Mesenchymal stem cell (in vitro differentiated cells and primary cell): ENCODE results near the gene CH25H. TPM values are rescaled to one million over a fixed set of nuclear protein-coding genes. Genes with fewer than 3 reads are reported as not detected.
A peak's percentile ranks its signal among the peaks of the same experiment; 100 is the strongest.
"Not testable (repeated sequence)": the region's sequence is repeated elsewhere in the genome, so short reads cannot be mapped to it uniquely, and the experiment has no call there.

Experiments
- DNase-seq: peaks from one replicate; pipeline ENCODE4 v3.0.0-alpha.2; 2013
- H2AFZ ChIP-seq: one replicate; pipeline ENCODE4 v1.6.1; 2013; ENCODE audit warnings: low read depth, mild to moderate bottlenecking, control low read depth, inconsistent platforms, low read length, moderate library complexity
- H2AK5ac ChIP-seq: 2 replicates; pipeline ENCODE4 v1.6.1; 2013; ENCODE audit warnings: low read length, moderate library complexity, mild to moderate bottlenecking, inconsistent platforms; ENCODE audit not compliant: severe bottlenecking
- H2BK120ac ChIP-seq: one replicate; pipeline ENCODE4 v1.6.1; 2013; ENCODE audit warnings: low read depth, mild to moderate bottlenecking, inconsistent platforms, low read length, moderate library complexity
- H2BK12ac ChIP-seq, 2 experiments: one replicate each; pipeline ENCODE4 v1.6.1; 2013; ENCODE audit warnings: inconsistent platforms in 2 of 2, low read length in 2 of 2, mild to moderate bottlenecking in 2 of 2, moderate library complexity in 2 of 2, control low read depth in 1 of 2
- H2BK15ac ChIP-seq: one replicate; pipeline ENCODE4 v1.6.1; 2013; ENCODE audit warnings: mild to moderate bottlenecking, low read depth, inconsistent platforms; ENCODE audit not compliant: poor library complexity, severe bottlenecking
- H2BK5ac ChIP-seq: 2 replicates; pipeline ENCODE4 v1.6.1; 2013; ENCODE audit warnings: low read depth, mild to moderate bottlenecking, low read length, control low read depth, inconsistent platforms; ENCODE audit not compliant: poor library complexity, severe bottlenecking
- H3K14ac ChIP-seq, 2 experiments: one replicate each; pipeline ENCODE4 v1.6.1; 2013; ENCODE audit warnings: inconsistent platforms in 2 of 2, low read length in 2 of 2, control low read depth in 1 of 2, mild to moderate bottlenecking in 1 of 2, moderate library complexity in 1 of 2
- H3K18ac ChIP-seq, 2 experiments: one replicate each; pipeline ENCODE4 v1.6.1; 2013; ENCODE audit warnings: inconsistent platforms in 2 of 2, low read length in 2 of 2, control low read depth in 1 of 2, low read depth in 1 of 2, mild to moderate bottlenecking in 1 of 2
- H3K23ac ChIP-seq, 2 experiments: one replicate each; pipeline ENCODE4 v1.6.1; 2013; ENCODE audit warnings: inconsistent platforms in 2 of 2, low read length in 2 of 2, mild to moderate bottlenecking in 2 of 2, moderate library complexity in 2 of 2, control low read depth in 1 of 2
- H3K27ac ChIP-seq: 2 replicates; pipeline ENCODE4 v1.5.1; 2013; ENCODE audit warnings: mild to moderate bottlenecking, moderate library complexity, low read length, control low read depth, inconsistent platforms; ENCODE audit not compliant: poor library complexity, severe bottlenecking
- H3K27me3 ChIP-seq, 2 experiments: 2 replicates each; pipeline versions ENCODE4 v1.6.1 to v1.7.0; 2013; ENCODE audit warnings: low read length in 2 of 2, mild to moderate bottlenecking in 2 of 2, moderate library complexity in 2 of 2, control low read depth in 1 of 2, inconsistent platforms in 1 of 2; ENCODE audit not compliant: control insufficient read depth in 1 of 2, insufficient read depth in 1 of 2
- H3K36me3 ChIP-seq, 2 experiments: 2 replicates each; pipeline versions ENCODE4 v1.6.1 to v1.7.0; 2013; ENCODE audit warnings: low read length in 2 of 2, control low read depth in 1 of 2, inconsistent platforms in 1 of 2, low read depth in 1 of 2, mild to moderate bottlenecking in 1 of 2; ENCODE audit not compliant: insufficient read depth in 2 of 2, control insufficient read depth in 1 of 2
- H3K4ac ChIP-seq, 2 experiments: one replicate each; pipeline ENCODE4 v1.6.1; 2013; ENCODE audit warnings: inconsistent platforms in 2 of 2, low read length in 2 of 2, mild to moderate bottlenecking in 2 of 2, moderate library complexity in 2 of 2, control low read depth in 1 of 2, low read depth in 1 of 2
- H3K4me1 ChIP-seq: 2 replicates; pipeline ENCODE4 v1.6.1; 2013; ENCODE audit warnings: low read depth, low read length, control low read depth; ENCODE audit not compliant: control insufficient read depth, insufficient read depth
- H3K4me2 ChIP-seq: 2 replicates; pipeline ENCODE4 v1.6.1; 2013; ENCODE audit warnings: low read length, mild to moderate bottlenecking, inconsistent platforms; ENCODE audit not compliant: poor library complexity, severe bottlenecking
- H3K4me3 ChIP-seq, 2 experiments: 2 replicates each; pipeline versions ENCODE4 v1.5.1 to v1.7.0; 2013; ENCODE audit warnings: low read length in 2 of 2, mild to moderate bottlenecking in 2 of 2, control low read depth in 1 of 2, low read depth in 1 of 2; ENCODE audit not compliant: insufficient read depth in 1 of 2
- H3K79me1 ChIP-seq: replicated peaks from 2 replicates; pipeline ENCODE4 v1.6.1; 2013; ENCODE audit warnings: mild to moderate bottlenecking, control low read depth, low read length, inconsistent platforms; ENCODE audit not compliant: poor library complexity, severe bottlenecking
- H3K9ac ChIP-seq: 2 replicates; pipeline ENCODE4 v1.7.0; 2013; ENCODE audit warnings: mild to moderate bottlenecking, low read length, moderate library complexity
- H3K9me3 ChIP-seq: 2 replicates; pipeline ENCODE4 v1.7.0; 2013; ENCODE audit warnings: mild to moderate bottlenecking, low read length; ENCODE audit not compliant: control insufficient read depth
- H4K8ac ChIP-seq: one replicate; pipeline ENCODE4 v1.6.1; 2013; ENCODE audit warnings: inconsistent platforms, mild to moderate bottlenecking, low read length, moderate library complexity
- H4K91ac ChIP-seq: one replicate; pipeline ENCODE4 v1.6.1; 2013; ENCODE audit warnings: mild to moderate bottlenecking, low read length, inconsistent platforms
- WGBS: methylation state at CpG from one replicate; pipeline ENCODE4 v1.1.7; 2013; ENCODE audit warnings: mixed read lengths; 5-methylcytosine and 5-hydroxymethylcytosine counted together
- polyA plus RNA-seq, 2 experiments: library from polyadenylated mRNA; stranded (reverse); fragments of 200-250 nt; gene quantifications; one replicate each; pipeline ENCODE4 v1.2.3, GENCODE V29; 2013

The CH25H gene
- 0.15 TPM for polyA plus RNA-seq (2013, experiment 1 of 2)
- 0.26 TPM for polyA plus RNA-seq (2013, experiment 2 of 2)

- Histone ChIP-seq H2BK5ac (no peak within 1 kb of the TSS), H2AK5ac (no peak within 1 kb of the TSS), H3K27ac (no peak within 1 kb of the TSS), H3K14ac (peak within 1 kb of the TSS in 1 of 2 experiments; percentile 26), H3K4me1 (peaks cover 16% of the 10 kb centered on the region), H3K18ac (peak within 1 kb of the TSS in 1 of 2 experiments; percentile 18), H3K27me3 (peaks cover 4 to 57% of the 10 kb centered on the region in 2 experiments), H3K9ac (peak within 1 kb of the TSS; percentile 87), H2AFZ (peak within 1 kb of the TSS; percentile 72), H3K4ac (no peak within 1 kb of the TSS), H3K4me3 (peak within 1 kb of the TSS; percentile 46 to 80), H2BK120ac (no peak within 1 kb of the TSS), H4K91ac (peak within 1 kb of the TSS; percentile 11), H2BK15ac (no peak within 1 kb of the TSS), H3K23ac (peak within 1 kb of the TSS in 1 of 2 experiments; percentile 97), H3K4me2 (peak within 1 kb of the TSS; percentile 96), H2BK12ac (peak within 1 kb of the TSS in 1 of 2 experiments; percentile 45), H4K8ac (peak within 1 kb of the TSS; percentile 13), H3K9me3 (no peaks in the 10 kb centered on the region), H3K36me3 (no peaks in the 10 kb centered on the region), H3K79me1 (no peaks in the 10 kb centered on the region)
- 4% methylated on average over 26 of the region's 28 CpGs for WGBS
- peak; percentile 83 for DNase-seq
These were observed at the start of gene CH25H for GRCh38 chr10:89207181-89207800. TSS of gene CH25H (minus strand) at chr10:89207317. CDS start at chr10:89207292, 25 bp downstream.

DNA sequence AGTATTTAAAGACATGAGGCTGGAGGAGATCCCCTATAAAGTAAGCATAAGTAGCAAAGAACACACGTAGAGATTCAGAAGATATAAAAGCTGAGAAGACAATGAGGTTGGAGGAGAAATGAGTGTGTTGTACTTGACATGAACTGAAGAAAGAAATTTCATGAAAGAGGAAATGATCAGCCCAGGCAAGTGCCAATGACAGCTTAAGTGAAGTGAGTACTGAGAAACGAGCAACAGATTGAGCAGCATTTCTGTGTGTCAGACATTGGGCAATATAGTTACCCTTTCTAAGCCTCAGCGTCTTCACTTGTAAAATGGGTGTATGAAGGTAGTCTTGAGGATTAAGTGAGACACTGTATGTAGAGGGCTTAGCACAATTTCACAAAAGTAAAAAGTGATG, 49.2 kb upstream of the CH25H start:
- H2BK5ac ChIP-seq: no peak overlapping the region

DNA sequence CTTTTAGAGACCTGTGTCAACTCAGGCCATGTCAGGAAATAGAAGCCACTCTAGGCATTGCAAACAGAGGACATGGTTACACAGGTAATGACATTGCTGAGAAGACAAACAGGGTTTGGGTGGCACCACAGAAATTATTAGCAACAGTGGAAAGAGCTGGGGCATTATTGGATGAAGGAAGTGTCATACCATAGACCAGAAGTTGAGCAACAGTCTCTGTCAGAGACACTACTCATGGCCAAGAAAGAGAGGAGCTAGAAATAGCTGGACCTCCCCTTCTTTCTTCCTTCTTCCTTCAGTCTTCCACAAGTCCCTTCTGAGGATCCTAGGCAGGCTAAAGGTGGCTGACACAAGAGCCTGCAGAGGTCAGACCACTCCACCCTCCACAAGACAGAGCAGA, 48.7 kb upstream of the CH25H start:
- Histone ChIP-seq H2AFZ (no peak overlapping the region), H3K27ac (no peak overlapping the region), H4K8ac (no peak overlapping the region), H3K9ac (no peak overlapping the region), H2AK5ac (no peak overlapping the region), H3K9me3 (no peaks in the 10 kb centered on the region), H3K4me3 (no peak overlapping the region), H3K79me1 (no peaks in the 10 kb centered on the region), H3K36me3 (no peaks in the 10 kb centered on the region), H2BK12ac (no peak overlapping the region), H4K91ac (no peak overlapping the region), H3K27me3 (peaks cover 0 to 5% of the 10 kb centered on the region in 2 experiments), H2BK5ac (no peak overlapping the region), H3K4me2 (no peak overlapping the region), H3K23ac (no peak overlapping the region), H3K4ac (no peak overlapping the region), H3K4me1 (peaks cover 3% of the 10 kb centered on the region), H2BK15ac (no peak overlapping the region), H3K14ac (no peak overlapping the region), H3K18ac (no peak overlapping the region), H2BK120ac (no peak overlapping the region)
- no peak for DNase-seq

More for the DNA sequence above, 49.2 kb upstream of the CH25H start:
- Histone ChIP-seq H4K8ac (no peak overlapping the region), H4K91ac (no peak overlapping the region), H3K9me3 (no peaks in the 10 kb centered on the region), H3K18ac (no peak overlapping the region), H3K9ac (no peak overlapping the region), H2AK5ac (no peak overlapping the region), H3K4ac (no peak overlapping the region), H3K27ac (no peak overlapping the region), H2AFZ (no peak overlapping the region), H3K4me1 (peaks cover 1% of the 10 kb centered on the region), H3K36me3 (no peaks in the 10 kb centered on the region), H2BK15ac (no peak overlapping the region), H3K14ac (no peak overlapping the region), H3K4me2 (no peak overlapping the region), H3K27me3 (peaks cover 0 to 5% of the 10 kb centered on the region in 2 experiments), H3K23ac (no peak overlapping the region), H2BK12ac (no peak overlapping the region), H3K79me1 (no peaks in the 10 kb centered on the region), H2BK120ac (no peak overlapping the region), H3K4me3 (no peak overlapping the region)
- no peak for DNase-seq
- 85% methylated on average over 3 of the region's 3 CpGs for WGBS

DNA sequence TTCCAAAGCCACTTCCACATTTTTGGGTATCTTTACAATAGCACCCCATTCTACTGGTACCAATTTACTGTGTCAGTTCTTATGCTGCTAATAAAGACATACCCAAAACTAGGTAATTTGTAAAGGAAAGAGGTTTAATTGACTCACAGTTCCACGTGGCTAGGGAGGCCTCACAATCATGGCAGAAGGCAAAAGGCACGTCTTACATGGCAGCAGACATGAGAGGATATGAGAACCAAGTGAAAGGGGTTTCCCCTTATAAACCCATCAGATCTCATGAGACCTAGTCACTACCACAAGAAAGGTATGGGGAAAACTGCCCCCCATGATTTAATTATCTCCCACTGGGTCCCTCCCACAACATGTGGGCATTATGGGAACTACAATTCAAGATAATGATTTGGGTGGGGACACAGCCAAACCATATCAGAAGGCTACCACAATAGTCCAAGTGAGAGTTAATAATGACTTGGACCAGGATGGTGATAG, 48.0 kb upstream of the CH25H start:
- not testable (repeated sequence) for H3K23ac ChIP-seq, H3K9me3 ChIP-seq, H3K36me3 ChIP-seq, H3K27me3 ChIP-seq, H3K4me1 ChIP-seq, H3K79me1 ChIP-seq, H2BK120ac ChIP-seq, H2AK5ac ChIP-seq, DNase-seq, H2AFZ ChIP-seq, H4K91ac ChIP-seq, H2BK12ac ChIP-seq, H2BK15ac ChIP-seq, H3K9ac ChIP-seq, H3K14ac ChIP-seq, H3K4me3 ChIP-seq, H3K4me2 ChIP-seq, H4K8ac ChIP-seq, H3K27ac ChIP-seq, H2BK5ac ChIP-seq, H3K4ac ChIP-seq, H3K18ac ChIP-seq
- WGBS: 63% methylated on average over 2 of the region's 2 CpGs
